ENCODE results near the gene USP46.

Gene USP46, protein sequence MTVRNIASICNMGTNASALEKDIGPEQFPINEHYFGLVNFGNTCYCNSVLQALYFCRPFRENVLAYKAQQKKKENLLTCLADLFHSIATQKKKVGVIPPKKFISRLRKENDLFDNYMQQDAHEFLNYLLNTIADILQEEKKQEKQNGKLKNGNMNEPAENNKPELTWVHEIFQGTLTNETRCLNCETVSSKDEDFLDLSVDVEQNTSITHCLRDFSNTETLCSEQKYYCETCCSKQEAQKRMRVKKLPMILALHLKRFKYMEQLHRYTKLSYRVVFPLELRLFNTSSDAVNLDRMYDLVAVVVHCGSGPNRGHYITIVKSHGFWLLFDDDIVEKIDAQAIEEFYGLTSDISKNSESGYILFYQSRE
- total RNA-seq: 24.3 to 52.5 (median 33.1) reads per million in 3 experiments

DNA sequence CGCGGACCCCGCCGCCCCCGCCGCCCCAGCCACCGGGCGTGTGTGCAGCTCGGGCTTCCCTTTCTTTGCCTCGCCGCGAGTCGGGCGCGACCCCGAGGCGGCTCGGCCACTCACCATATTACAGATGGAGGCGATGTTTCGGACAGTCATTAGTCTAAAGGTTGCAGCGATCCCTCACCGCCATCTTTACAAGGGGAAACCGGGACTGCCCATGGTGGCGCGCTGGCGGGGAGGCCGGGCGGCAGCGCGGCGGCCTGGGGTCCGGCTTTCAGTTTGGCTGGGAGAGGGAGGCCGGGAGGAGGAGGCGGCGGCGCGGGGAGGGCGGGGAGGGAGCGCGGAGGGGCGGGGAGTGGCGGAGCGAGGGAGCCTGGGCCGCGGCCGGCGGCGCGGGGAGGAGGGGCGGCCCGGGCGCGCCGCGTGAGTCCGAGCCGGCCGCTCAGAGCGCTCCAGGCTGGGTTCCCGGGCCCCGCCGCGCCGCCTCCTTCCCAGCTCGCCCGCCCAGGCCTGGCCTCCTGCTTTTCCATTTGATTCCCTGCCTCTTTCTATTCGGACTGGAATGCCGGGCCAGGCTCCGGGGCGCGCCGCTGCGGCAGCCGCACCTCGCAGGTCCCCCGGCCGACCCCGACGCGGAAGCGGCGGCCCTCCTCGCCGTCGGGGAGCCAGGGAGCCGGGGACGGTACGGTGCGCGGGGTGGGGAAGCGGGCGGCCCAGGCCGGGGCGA lies at the start of gene USP46:
Gene USP46 (minus strand): TSS at position 301 of the 721 bp plus-strand sequence. CDS start 151 bp downstream, at position 150.
- DNase-seq: peak; percentile 35

DNA sequence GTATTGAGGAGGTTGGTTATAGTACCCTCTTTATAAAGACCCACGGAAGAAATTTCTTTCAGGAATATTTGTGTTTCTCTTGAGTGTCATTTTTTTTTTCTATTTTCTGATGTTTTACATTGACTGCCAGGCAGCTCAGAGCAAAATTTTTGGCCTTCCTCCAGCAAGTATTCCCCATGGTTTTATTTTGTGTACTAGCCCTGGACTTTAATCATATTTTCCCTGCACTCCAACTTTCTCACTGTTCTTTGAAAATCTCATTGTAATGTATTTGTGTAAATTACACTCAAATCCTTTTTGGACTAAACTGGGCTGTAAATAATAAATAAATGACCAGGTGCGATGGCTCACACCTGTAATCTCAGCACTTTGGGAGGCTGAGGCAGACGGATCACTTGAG lies 45.6 kb upstream of the USP46 start:
- no peak for DNase-seq

DNA sequence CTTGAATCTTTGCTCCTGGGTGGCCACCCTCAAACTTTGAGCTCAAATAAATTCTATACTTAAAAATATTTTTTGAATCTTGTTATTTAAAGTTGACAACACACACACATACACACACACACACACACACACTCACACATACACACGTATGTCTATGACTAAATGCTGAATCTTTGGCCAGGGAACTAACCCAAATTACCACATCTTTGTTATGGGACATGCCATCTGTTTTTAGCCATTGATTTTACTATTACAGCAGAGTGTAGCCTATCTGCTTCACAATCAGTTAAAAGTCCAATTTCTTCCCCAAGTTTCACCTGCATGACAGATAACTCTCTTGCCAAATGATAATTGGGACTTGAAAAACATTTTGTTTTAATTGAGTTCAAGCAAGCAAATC lies 45.0 kb upstream of the USP46 start:
- DNase-seq: no peak

DNA sequence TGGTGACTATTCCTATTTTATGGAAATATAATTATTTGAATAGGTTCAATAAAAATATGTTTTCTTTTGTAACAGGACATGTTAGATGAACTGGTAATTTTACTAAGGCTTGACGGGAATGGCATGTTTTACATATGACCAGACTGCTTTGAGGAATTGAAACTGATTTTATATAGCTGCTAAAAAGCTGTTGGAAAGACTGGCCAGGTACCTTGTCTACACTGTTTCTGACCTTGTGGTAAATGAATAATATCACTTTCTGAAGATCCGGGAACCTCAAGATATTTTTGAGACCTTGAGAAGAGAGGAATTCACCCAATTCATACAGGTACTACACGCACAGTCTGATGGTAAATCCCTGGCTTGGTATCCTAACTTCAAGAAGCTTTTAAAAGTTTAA lies 42.1 kb upstream of the USP46 start:
- DNase-seq: no peak

DNA sequence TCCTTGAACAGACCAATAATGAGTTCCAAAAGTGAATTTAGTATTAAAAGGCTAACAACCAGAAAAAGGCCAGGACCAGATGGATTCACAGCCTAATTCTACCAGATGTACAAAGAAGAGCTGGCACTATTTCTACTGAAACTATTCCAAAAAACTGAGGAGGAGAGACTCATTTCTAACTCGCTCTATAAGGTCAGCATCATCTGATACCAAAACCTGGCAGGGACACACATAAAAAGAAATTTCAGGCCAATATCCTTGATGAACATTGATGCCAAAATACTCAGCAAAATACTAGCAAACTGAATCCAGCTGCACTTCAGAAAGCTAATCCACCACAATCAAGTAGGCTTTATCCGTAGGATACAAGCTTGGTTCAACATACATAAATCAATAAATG lies 35.8 kb upstream of the USP46 start:
- DNase-seq: no peak

DNA sequence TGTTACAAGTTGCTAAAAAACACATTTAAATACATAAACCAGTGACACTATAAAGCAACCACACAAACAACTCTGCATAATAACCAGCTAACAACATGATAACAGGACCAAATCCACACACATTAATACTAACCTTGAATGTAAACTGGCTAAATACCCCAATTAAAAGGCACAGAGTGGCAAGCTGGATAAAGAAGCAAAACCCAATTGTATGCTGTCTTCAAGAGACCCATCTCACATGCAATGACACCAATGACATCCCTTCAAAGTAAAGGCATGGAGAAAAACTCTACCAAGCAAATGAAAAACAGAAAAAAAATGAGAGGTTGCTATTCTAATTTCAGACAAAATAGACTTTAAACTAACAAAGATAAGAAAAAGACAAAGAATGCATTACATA lies 34.4 kb upstream of the USP46 start:
- DNase-seq: no peak

DNA sequence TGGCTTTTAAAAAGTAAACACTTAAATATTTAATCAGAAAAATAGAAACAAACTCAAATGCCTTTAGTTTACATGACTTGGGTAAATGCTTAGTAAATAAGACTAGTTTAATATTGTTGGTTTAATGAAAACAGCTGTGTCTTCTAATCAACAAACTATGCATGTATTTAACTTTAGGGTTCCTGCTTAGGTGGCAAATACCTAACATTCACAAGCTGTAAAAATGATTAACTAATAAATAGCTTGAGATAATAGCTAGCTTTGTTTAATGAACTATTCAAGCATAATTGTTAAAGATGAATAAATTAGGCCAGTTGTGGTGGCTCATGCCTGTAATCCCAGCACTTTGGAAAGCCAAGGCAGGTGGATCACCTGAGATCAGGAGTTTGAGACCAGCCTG lies 30.0 kb upstream of the USP46 start:
- no peak for DNase-seq

DNA sequence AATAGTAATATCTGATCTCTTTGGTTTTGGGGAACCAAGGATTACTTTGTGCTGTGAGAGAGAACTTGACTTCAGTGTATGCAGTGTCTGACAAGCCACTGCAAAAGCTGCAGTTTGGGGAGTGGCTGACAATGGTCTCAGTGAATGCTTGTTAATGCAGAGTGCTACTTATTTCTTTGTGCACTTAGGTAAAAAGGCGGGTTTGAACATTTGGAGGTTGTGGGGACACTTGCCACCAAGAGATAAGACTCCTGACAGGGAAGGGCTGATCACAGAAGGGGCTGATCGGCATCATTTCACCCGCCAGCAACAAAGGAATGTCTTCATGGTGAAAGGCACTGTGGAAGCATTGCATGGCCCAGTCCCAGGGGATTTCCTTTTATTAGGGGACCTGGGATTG lies 28.6 kb upstream of the USP46 start:
- DNase-seq: no peak

DNA sequence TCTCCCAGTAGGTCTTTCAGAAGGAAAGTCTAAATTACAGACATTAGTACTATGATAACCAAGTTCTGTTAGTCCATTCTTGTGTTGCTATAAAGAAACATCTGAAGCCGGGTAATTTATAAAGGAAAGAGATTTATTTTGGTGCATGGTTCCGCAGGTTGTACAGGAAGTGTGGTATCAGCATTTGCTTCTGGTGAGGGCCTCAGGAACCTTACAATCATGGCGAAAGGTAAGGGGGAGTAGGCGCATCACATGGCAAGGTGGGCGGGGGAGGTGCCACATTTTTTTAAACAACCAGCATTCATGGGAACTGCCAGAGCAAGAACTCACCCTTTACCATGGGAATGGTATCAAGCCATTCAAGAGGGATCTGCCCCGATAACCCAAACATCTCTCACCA lies 26.2 kb upstream of the USP46 start:
- no peak for DNase-seq

- DNase-seq: no peak
These were observed 25.8 kb upstream of the USP46 start for GRCh38 chr4:52684896-52685295.

DNA sequence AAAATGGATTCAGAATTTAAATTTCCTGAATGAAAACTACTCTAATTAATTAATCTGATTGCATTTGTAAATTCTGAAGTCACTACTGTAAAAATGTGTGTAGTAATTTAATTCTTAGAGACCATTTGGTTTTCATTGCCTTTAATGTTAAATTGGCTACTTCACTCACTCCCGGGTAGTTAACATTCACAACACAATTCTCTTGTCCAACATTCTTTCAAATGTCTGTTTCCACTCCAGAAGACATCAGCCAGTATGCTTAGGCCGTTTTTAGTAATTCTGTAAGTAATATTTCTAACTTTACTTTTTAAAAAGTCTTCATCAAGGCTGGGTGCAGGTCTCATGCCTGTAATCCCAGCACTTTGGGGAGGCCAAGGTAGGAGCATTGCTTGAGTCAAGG lies 21.3 kb upstream of the USP46 start:
- DNase-seq: no peak

DNA sequence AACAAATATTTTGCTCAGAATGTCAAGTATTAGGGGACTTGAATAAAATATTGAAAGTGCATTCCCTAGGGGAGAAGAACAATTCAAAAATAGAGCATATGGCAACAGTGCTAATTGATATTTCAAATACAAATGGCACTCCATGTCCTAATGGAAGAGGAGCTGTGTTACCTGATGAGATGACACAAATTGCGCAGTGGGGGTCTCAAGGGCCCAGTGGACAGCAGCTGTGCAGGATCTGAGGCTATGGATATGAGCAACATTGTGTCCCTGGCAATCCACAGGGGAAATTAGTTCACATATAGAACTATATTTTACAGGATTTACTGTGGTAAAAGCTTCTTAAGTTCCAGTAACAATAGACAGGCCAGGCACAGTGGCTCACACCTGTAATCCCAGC lies 17.4 kb upstream of the USP46 start:
- no peak for DNase-seq

GRCh38 chr4:52675111-52675510 lies 16.0 kb upstream of the USP46 start:
- no peak for DNase-seq

GRCh38 chr4:52670739-52671138 lies 11.6 kb upstream of the USP46 start:
- no peak for DNase-seq

GRCh38 chr4:52670121-52670520 lies 11.0 kb upstream of the USP46 start:
- no peak for DNase-seq

GRCh38 chr4:52665592-52665991 lies 6.5 kb upstream of the USP46 start:
- peak; percentile 10 for DNase-seq

- DNase-seq: no peak
These were observed 5.4 kb upstream of the USP46 start for GRCh38 chr4:52664479-52664878.

DNA sequence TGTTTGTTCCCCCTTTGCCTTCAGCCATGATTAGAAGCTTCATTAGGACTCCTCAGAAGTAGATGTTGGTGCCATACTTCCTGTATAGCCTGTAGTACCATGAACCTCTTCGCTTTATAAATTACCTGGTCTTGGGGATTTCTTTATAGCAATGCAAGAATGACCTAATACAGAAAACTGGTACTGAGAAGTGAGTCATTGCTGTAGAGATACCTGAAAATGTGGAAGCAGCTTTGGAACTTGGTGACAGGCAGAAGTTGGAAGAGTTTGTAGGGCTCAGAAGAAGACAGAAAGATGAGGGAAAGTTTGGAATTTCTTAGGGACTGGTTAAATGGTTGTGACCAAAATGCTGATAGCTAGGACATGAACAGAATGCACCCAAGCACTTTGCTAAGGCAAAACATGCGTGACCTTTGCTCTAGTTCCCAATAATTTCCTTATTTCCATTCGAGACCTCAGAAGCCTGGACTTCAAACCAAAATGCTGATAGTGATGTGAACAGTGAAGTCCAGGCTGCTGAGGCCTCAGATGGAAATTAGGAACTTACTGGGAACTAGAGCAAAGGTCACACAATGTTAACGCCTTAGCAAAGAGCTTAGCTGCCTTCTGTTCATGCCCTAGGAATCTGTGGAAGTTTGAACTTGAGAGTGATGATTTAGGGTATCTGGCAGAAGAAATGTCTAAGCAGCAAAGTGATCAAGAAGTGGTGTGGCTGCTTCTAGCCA lies 3.0 kb upstream of the USP46 start:
- DNase-seq: no peak

DNA sequence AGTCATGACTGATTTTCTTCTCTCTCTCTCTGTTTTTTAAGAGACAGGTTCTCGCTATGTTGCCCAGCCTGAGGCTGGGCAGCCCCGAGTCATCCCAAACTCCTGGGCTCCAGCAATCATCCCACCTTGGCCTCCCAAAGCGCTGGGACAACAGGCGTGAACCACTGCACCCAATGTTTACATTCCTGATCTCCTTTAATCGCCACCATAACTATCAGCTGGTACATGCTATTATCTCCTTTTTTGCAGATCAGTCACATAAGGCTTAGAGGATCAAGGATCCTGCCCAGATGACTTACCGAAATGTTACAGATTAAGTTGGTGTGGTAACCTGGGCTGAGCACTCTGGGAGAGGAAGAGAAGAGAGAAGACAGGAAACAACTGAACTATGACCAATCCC lies 1.5 kb upstream of the USP46 start:
- DNase-seq: no peak

DNA sequence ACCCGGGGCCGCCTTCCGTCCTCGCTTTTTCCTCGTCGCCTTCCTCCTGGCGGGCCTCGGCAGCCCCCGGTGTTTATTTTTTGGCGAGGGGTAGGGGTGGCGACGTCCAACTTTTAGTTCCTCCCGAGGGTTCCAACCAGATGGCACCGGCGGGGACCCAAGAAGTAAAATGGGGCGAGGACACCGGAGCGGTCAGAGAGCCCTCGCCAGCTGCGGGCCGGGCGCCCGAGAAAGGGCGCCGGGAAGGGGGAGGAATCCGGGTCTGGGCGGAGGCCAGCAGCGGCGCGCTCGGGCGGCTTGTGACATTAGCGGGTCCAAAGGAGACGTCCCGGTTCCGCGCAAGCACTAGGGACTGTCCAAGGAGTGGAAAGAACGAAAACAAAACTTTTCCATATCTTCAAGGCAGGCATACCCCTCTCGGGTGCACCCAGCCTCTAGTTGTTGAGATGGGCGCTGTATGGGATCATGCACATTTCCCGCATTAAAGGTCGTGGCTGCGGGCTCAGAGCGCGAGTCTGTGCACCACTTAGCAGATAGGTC lies 691 bp upstream of the USP46 start:
- DNase-seq: peak; percentile 11

GRCh38 chr4:52658641-52659000 lies 480 bp downstream of the USP46 start:
- no peak for DNase-seq

- DNase-seq: no peak
These were observed 1.2 kb downstream of the USP46 start for GRCh38 chr4:52657618-52658501.

GRCh38 chr4:52657292-52657617 lies 1.8 kb downstream of the USP46 start:
- DNase-seq: no peak

All from central memory CD4-positive, alpha-beta T cell (primary cell).